GM06990 (cell line): ENCODE measurements around the gene LPGAT1.

Experiments used
- DNase-seq: peaks from one replicate; pipeline ENCODE4 v3.0.0-alpha.2; 2011; ENCODE audit not compliant: insufficient read length; ENCODE audit errors: extremely low read depth
- H3K27me3 ChIP-seq: replicated peaks from 2 replicates; pipeline ENCODE4 v1.6.0; 2011; ENCODE audit warnings: low read length; ENCODE audit not compliant: control insufficient read depth, insufficient read depth
- H3K36me3 ChIP-seq: 2 replicates; pipeline ENCODE4 v1.5.1; 2011; ENCODE audit warnings: low read length; ENCODE audit not compliant: control insufficient read depth, insufficient read depth
- H3K4me3 ChIP-seq: replicated peaks from 2 replicates; pipeline ENCODE4 v1.5.1; 2011; ENCODE audit warnings: low read depth, mild to moderate bottlenecking, control low read depth, low read length
- TF ChIP-seq, protein P1 (sequence below): IDR thresholded peaks from 2 replicates; pipeline ENCODE4 v1.5.1; 2011; ENCODE audit warnings: low read length, control low read depth, mild to moderate bottlenecking, inconsistent platforms; ENCODE audit not compliant: insufficient read depth, poor library complexity, severe bottlenecking

LPGAT1 gene

GRCh38 chr1:211822677-211823407, 7.7 kb downstream of the LPGAT1 start:
- TF ChIP-seq, protein P1, sequence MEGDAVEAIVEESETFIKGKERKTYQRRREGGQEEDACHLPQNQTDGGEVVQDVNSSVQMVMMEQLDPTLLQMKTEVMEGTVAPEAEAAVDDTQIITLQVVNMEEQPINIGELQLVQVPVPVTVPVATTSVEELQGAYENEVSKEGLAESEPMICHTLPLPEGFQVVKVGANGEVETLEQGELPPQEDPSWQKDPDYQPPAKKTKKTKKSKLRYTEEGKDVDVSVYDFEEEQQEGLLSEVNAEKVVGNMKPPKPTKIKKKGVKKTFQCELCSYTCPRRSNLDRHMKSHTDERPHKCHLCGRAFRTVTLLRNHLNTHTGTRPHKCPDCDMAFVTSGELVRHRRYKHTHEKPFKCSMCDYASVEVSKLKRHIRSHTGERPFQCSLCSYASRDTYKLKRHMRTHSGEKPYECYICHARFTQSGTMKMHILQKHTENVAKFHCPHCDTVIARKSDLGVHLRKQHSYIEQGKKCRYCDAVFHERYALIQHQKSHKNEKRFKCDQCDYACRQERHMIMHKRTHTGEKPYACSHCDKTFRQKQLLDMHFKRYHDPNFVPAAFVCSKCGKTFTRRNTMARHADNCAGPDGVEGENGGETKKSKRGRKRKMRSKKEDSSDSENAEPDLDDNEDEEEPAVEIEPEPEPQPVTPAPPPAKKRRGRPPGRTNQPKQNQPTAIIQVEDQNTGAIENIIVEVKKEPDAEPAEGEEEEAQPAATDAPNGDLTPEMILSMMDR: no peak
- Histone ChIP-seq H3K36me3 (no peaks in the 10 kb centered on the region; the same call in 1 of the 2 replicates), H3K27me3 (no peaks in the 10 kb centered on the region), H3K4me3 (no peak overlapping the region)
- no peak for DNase-seq

- Histone ChIP-seq H3K4me3 (no peak overlapping the region), H3K27me3 (no peaks in the 10 kb centered on the region), H3K36me3 (peaks cover 2% of the 10 kb centered on the region)
- DNase-seq: no peak
- TF ChIP-seq, protein P1: no peak
These were observed 14.0 kb downstream of the LPGAT1 start for GRCh38 chr1:211816586-211816985.

DNA sequence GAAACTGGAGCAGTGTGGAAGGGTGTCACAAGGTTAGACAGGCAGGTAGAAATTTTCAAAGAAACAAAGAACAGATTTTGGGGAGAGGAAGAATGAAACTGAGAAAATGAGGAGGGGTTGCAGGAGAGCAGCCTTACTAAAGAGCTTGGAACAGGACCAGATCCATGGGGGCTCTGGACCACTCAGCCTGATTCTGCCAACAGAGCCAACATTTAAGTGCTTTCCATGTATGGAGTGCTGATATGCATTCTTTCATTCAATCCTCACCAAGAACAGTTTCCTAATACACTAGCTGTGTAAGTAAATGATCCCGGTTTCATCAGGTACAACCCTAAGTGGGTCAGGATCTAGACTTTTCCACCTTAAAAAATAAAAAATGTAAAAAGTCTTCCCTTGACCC, 16.2 kb downstream of the LPGAT1 start:
- Histone ChIP-seq H3K27me3 (no peaks in the 10 kb centered on the region), H3K4me3 (no peak overlapping the region), H3K36me3 (peaks cover 2% of the 10 kb centered on the region)
- DNase-seq: no peak
- TF ChIP-seq, protein P1: no peak

- no peaks in the 10 kb centered on the region for H3K27me3 ChIP-seq
- no peak overlapping the region for H3K4me3 ChIP-seq
- peaks cover 3% of the 10 kb centered on the region for H3K36me3 ChIP-seq
- TF ChIP-seq, protein P1: no peak
- DNase-seq: no peak
These were observed 17.0 kb downstream of the LPGAT1 start for GRCh38 chr1:211813590-211813989.

GRCh38 chr1:211812584-211812983, 18.0 kb downstream of the LPGAT1 start:
- Histone ChIP-seq H3K4me3 (no peak overlapping the region), H3K27me3 (no peaks in the 10 kb centered on the region), H3K36me3 (peaks cover 3% of the 10 kb centered on the region)
- DNase-seq: no peak
- TF ChIP-seq, protein P1: no peak
